HepG2 (cell line): ENCODE results near the gene CNMD. TPM values are rescaled to one million over a fixed set of nuclear protein-coding genes. Genes with fewer than 3 reads are reported as not detected.

Source experiments
- ATAC-seq: fragments of 200-7000 bp; cut with Tn5 transposase; 3 replicates; pipeline ENCODE4 v1.9.1; 2020; ENCODE audit warnings: mild to moderate bottlenecking, moderate library complexity
- BruUV-seq: library from RNA; stranded (reverse); fragments of 400-500 nt; replicated peaks from 2 replicates; lab custom pipeline; 2021; lab: Mats Ljungman, UMichigan
- CTCF ChIA-PET: fragments of 300-600 bp; formaldehyde crosslinking; extraction: SDS; loops from one replicate; lab custom pipeline; 2021; ENCODE audit warnings: low total read pairs, inconsistent platforms, low intra/inter-chr PET ratio; lab: Yijun Ruan, JAX
- POLR2A ChIA-PET: fragments of 350-600 bp; sonication (Branson Sonifier 250); formaldehyde crosslinking; loops from one replicate; lab custom pipeline; 2020; ENCODE audit warnings: antibody characterized with exemption, inconsistent platforms; lab: Yijun Ruan, JAX
- DNase-seq: peaks from one replicate; pipeline ENCODE4 v3.0.0-alpha.2; 2015; ENCODE audit warnings: low spot score
- FAIRE-seq: peaks from 3 replicates; lab custom pipeline; 2011; peaks lifted over from hg19 to GRCh38; lab: Jason Lieb, UNC
- H2AFZ ChIP-seq: one replicate; pipeline ENCODE4 v1.6.1; 2011; ENCODE audit warnings: low read length, inconsistent platforms
- H3K27ac ChIP-seq: fragments of 300-600 bp; 3 replicates; pipeline ENCODE4 v1.8.0; 2011; ENCODE audit warnings: mixed run types, mild to moderate bottlenecking, mixed read lengths, low read length, inconsistent platforms; ENCODE audit not compliant: insufficient read depth; ENCODE audit errors: extremely low read length
- H3K27me3 ChIP-seq, 2 experiments: fragments of 200-600 bp in 1 of 2; 2 replicates in 1 of 2; 3 replicates in 1 of 2; pipeline versions ENCODE4 v1.6.0 to v1.8.0; 2011; ENCODE audit warnings: low read length in 2 of 2, mild to moderate bottlenecking in 2 of 2, moderate library complexity in 2 of 2, inconsistent platforms in 1 of 2; ENCODE audit not compliant: insufficient read depth in 2 of 2, control insufficient read depth in 1 of 2
- H3K36me3 ChIP-seq, 2 experiments: fragments of 200-600 bp in 1 of 2; replicated peaks in 1 of 2; 2 replicates in 1 of 2; 3 replicates in 1 of 2; pipeline versions ENCODE4 v1.5.1 to v1.8.0; 2011; ENCODE audit warnings: low read length in 2 of 2, inconsistent platforms in 1 of 2; ENCODE audit not compliant: insufficient read depth in 2 of 2, control insufficient read depth in 1 of 2
- H3K4me1 ChIP-seq: 2 replicates; pipeline ENCODE4 v1.5.1; 2012; ENCODE audit warnings: low read length, inconsistent platforms; ENCODE audit not compliant: insufficient read depth
- H3K4me2 ChIP-seq: 2 replicates; pipeline ENCODE4 v1.6.0; 2011; ENCODE audit warnings: low read depth, low read length, inconsistent platforms
- H3K4me3 ChIP-seq, 3 experiments: fragments of 200-600 bp in 1 of 3; sonication (generic), shearing (Covaris generic) in 1 of 3; replicated peaks in 1 of 3; 2 replicates each; pipeline ENCODE4 v1.5.1; 2011 to 2016; ENCODE audit warnings: low read length in 3 of 3, inconsistent platforms in 2 of 3, low read depth in 2 of 3, mild to moderate bottlenecking in 2 of 3, control low read depth in 1 of 3, mixed read lengths in 1 of 3; ENCODE audit not compliant: insufficient read depth in 1 of 3
- H3K79me2 ChIP-seq: one replicate; pipeline ENCODE4 v1.6.1; 2011; ENCODE audit warnings: low read length, inconsistent platforms; ENCODE audit not compliant: insufficient read depth
- H3K9ac ChIP-seq: 2 replicates; pipeline ENCODE4 v1.6.0; 2011; ENCODE audit warnings: mild to moderate bottlenecking, low read depth, low read length, inconsistent platforms; ENCODE audit not compliant: insufficient read depth
- H3K9me3 ChIP-seq: 2 replicates; pipeline ENCODE4 v1.5.1; 2012; ENCODE audit warnings: mild to moderate bottlenecking, low read length
- H4K20me1 ChIP-seq: 2 replicates; pipeline ENCODE4 v1.6.0; 2011; ENCODE audit warnings: inconsistent platforms, mild to moderate bottlenecking, low read length, moderate library complexity; ENCODE audit not compliant: insufficient read depth
- ATAD3A ChIP-seq: sonication (generic); formaldehyde crosslinking; IDR thresholded peaks from 2 replicates; pipeline ENCODE4 v1.4.0; 2020; ENCODE audit warnings: missing genetic modification reagents
- ETV6 ChIP-seq: sonication (generic); formaldehyde crosslinking; conservative IDR thresholded peaks from 2 replicates; pipeline ENCODE4 v1.4.0; 2020; ENCODE audit warnings: missing genetic modification reagents
- MTA3 ChIP-seq: sonication (generic); formaldehyde crosslinking; IDR thresholded peaks from 2 replicates; pipeline ENCODE4 v1.4.0; 2020; ENCODE audit warnings: missing genetic modification reagents
- MTF2 ChIP-seq: sonication (generic); formaldehyde crosslinking; IDR thresholded peaks from 2 replicates; pipeline ENCODE4 v1.5.0; 2020; ENCODE audit warnings: missing genetic modification reagents, borderline replicate concordance
- NFE2 ChIP-seq: sonication (generic); formaldehyde crosslinking; IDR thresholded peaks from 2 replicates; pipeline ENCODE4 v1.4.0; 2020; ENCODE audit warnings: missing genetic modification reagents
- NFKB2 ChIP-seq: sonication (generic); formaldehyde crosslinking; IDR thresholded peaks from 2 replicates; pipeline ENCODE4 v1.4.0; 2020; ENCODE audit warnings: missing genetic modification reagents, borderline replicate concordance
- PCBP2 ChIP-seq: fragments of 200-400 bp; formaldehyde crosslinking; optimal IDR thresholded peaks from 2 replicates; pipeline ENCODE3; 2018; ENCODE audit warnings: low read length, low read depth; ENCODE audit not compliant: poor library complexity, severe bottlenecking
- RARA ChIP-seq: IDR thresholded peaks from 2 replicates; pipeline ENCODE4 v1.6.1; 2016; ENCODE audit warnings: missing genetic modification reagents, missing compliant biosample characterization
- SOX6 ChIP-seq, 2 experiments: fragments of 450-650 bp in 1 of 2; sonication (generic) in 1 of 2; formaldehyde crosslinking in 1 of 2; IDR thresholded peaks; 2 replicates each; pipeline versions ENCODE4 v1.4.0 to v1.6.1; 2017 to 2020; ENCODE audit warnings: antibody characterized with exemption in 1 of 2, mild to moderate bottlenecking in 1 of 2, missing genetic modification reagents in 1 of 2
- ZBTB1 ChIP-seq: sonication (generic); formaldehyde crosslinking; IDR thresholded peaks from 2 replicates; pipeline ENCODE4 v1.4.0; 2020; ENCODE audit warnings: missing genetic modification reagents, borderline replicate concordance
- ZFYVE20 ChIP-seq: sonication (generic); formaldehyde crosslinking; IDR thresholded peaks from 2 replicates; pipeline ENCODE4 v1.8.0; 2023; ENCODE audit warnings: low read depth, mild to moderate bottlenecking, moderate library complexity, missing genetic modification reagents, borderline replicate concordance
- ZNF180 ChIP-seq: sonication (generic); formaldehyde crosslinking; IDR thresholded peaks from 2 replicates; pipeline ENCODE4 v1.4.0; 2020; ENCODE audit warnings: low read depth, missing genetic modification reagents, borderline replicate concordance
- ZNF30 ChIP-seq: sonication (generic); formaldehyde crosslinking; IDR thresholded peaks from 2 replicates; pipeline ENCODE4 v1.5.0; 2020; ENCODE audit warnings: mild to moderate bottlenecking, missing genetic modification reagents
- ZXDC ChIP-seq: sonication (generic); formaldehyde crosslinking; IDR thresholded peaks from 2 replicates; pipeline ENCODE4 v1.5.0; 2020; ENCODE audit warnings: mild to moderate bottlenecking, missing genetic modification reagents
- WGBS: methylation state at CpG from one replicate; pipeline ENCODE4 v1.1.6; 2017; ENCODE audit warnings: low lambda C conversion rate; 5-methylcytosine and 5-hydroxymethylcytosine counted together
- in situ Hi-C: cut with HindIII; loops from 2 replicates; pipeline ENCODE4 v1.10.0; 2017; ENCODE audit warnings: low pct_unique_long_range_greater_than_20kb; ENCODE audit not compliant: extremely low pct_ligation_motif_present
- intact Hi-C: fragments of 100-400 bp; cut with micrococcal nuclease; formaldehyde crosslinking; loops from one replicate; pipeline ENCODE4 v1.10.0; 2022; ENCODE audit not compliant: unreplicated experiment
- polyA plus RNA-seq, 8 experiments: library from polyadenylated mRNA; depleted of rRNA in 3 of 8; stranded (reverse) in 7 of 8; unstranded in 1 of 8; fragments of >200 nt; fragmentation: Illumina TruSeq in 4 of 8; extraction: Trizol in 4 of 8; gene quantifications; 2 replicates each; pipeline versions ENCODE4 v1.2.1 to v1.2.3, GENCODE V29; 2011 to 2016; ENCODE audit warnings: low read depth in 4 of 8, missing spikeins in 1 of 8, mixed read lengths in 1 of 8; ENCODE audit not compliant: insufficient read depth in 1 of 8
- total RNA-seq, 5 experiments: library from RNA; depleted of rRNA; stranded (reverse); fragments of >200 nt; fragmentation: Illumina TruSeq; extraction: Trizol; gene quantifications; 2 replicates each; pipeline ENCODE4 v1.2.3, GENCODE V29; 2016; ENCODE audit warnings: low read depth in 1 of 5
- TF ChIP-seq, protein P1 (sequence below): sonication (generic); formaldehyde crosslinking; IDR thresholded peaks from 2 replicates; pipeline ENCODE4 v1.4.0; 2020; ENCODE audit warnings: missing genetic modification reagents

Gene CNMD
- total and polyA plus RNA-seq, 2 of the 13 experiments (the other 11 are each of a cell fraction or from before 2014, with no cell fraction given), result not detected

DNA sequence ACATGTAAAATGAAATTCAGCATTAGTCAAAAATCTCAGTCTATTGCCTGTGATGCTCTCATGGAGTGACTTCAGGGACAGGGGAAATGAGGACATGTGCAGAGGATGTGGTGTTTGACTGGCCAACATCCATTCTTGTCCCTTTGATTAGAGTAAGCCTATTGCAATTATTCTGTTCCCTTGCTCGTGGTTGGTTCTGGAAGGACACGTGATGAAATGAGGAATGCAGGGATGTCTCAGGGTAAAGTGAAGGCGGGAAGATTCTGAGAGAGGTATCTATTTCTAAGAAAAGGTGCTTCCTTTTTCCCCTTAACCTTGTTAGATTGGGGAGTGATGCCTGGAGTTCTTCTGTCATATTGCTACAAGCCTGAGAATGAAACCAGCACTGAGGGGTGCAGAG, 37.1 kb upstream of the CNMD start:
- in situ Hi-C loops (no loop called here), intact Hi-C loops (no loop called here)
- Histone ChIP-seq H4K20me1 (no peaks in the 10 kb centered on the region), H3K4me3 (no peak overlapping the region), H3K9ac (no peak overlapping the region), H3K4me1 (no peaks in the 10 kb centered on the region), H3K9me3 (no peaks in the 10 kb centered on the region), H3K27me3 (peaks cover 3 to 14% of the 10 kb centered on the region in 2 experiments; a peak in 2 of 5 replicates), H2AFZ (no peak overlapping the region), H3K27ac (no peak overlapping the region), H3K79me2 (no peaks in the 10 kb centered on the region), H3K36me3 (no peaks in the 10 kb centered on the region), H3K4me2 (no peak overlapping the region)
- TF ChIP-seq ZBTB1 (no peak), ZXDC (no peak), NFKB2 (CRISPR knock-in tag) (no peak), ZNF30 (CRISPR knock-in tag) (no peak)
- TF ChIP-seq, protein P1, sequence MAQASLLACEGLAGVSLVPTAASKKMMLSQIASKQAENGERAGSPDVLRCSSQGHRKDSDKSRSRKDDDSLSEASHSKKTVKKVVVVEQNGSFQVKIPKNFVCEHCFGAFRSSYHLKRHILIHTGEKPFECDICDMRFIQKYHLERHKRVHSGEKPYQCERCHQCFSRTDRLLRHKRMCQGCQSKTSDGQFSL (CRISPR knock-in tag), result no peak
- CTCF ChIA-PET, result no interaction called here
- no peak for ATAC-seq
- DNase-seq, result no peak
- no peak for FAIRE-seq
- no TSS peak for BruUV-seq
- POLR2A ChIA-PET, result no interaction called here
- 5% methylated on average over 3 of the region's 3 CpGs for WGBS

DNA sequence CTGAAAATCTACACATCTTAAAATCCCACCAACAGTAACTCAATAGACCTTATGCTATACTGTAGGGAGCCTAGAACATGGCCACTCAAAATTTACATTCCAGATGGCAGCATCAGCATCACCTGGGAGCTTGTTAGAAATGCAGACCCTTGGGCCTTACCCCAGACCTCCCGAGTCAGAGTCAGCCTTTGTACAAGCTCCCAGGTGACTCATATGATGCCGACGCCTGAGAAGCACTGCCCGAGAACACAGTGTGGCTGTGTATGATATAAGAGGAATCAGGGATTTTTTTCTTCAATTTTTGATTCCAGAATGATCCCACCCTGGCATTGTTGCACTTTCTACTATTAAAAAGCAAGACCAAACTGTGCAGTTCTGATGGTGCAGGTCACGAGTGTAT, 35.9 kb upstream of the CNMD start:
- ATAC-seq, result no peak
- no peaks in the 10 kb centered on the region for H3K79me2 ChIP-seq
- no peak overlapping the region for H3K4me2 ChIP-seq
- BruUV-seq, result no TSS peak
- intact Hi-C loops (no loop called here), in situ Hi-C loops (no loop called here)
- ChIA-PET POLR2A (no interaction called here), CTCF (no interaction called here)
- no peak for DNase-seq
- no peaks in the 10 kb centered on the region for H4K20me1 ChIP-seq
- H3K4me1 ChIP-seq, result no peaks in the 10 kb centered on the region
- no peak overlapping the region for H3K27ac ChIP-seq
- WGBS, result 17% methylated on average over 4 of the region's 5 CpGs
- H3K9me3 ChIP-seq, result no peaks in the 10 kb centered on the region
- no peak for FAIRE-seq
- no peak overlapping the region for H2AFZ ChIP-seq
- H3K4me3 ChIP-seq, result no peak overlapping the region
- peaks cover 3 to 15% of the 10 kb centered on the region in 2 experiments; a peak in 2 of 5 replicates for H3K27me3 ChIP-seq
- H3K36me3 ChIP-seq, result no peaks in the 10 kb centered on the region
- no peak overlapping the region for H3K9ac ChIP-seq
- TF ChIP-seq ZNF180 (CRISPR knock-in tag), result no peak
- TF ChIP-seq MTF2, result no peak
- no peak for TF ChIP-seq ATAD3A (CRISPR knock-in tag)
- TF ChIP-seq ZFYVE20, result no peak
- TF ChIP-seq ETV6, result no peak
- TF ChIP-seq PCBP2, result no peak
- TF ChIP-seq MTA3 (CRISPR knock-in tag), result no peak
- no peak for TF ChIP-seq NFE2 (CRISPR knock-in tag)
- TF ChIP-seq SOX6 (IDR thresholded peaks at IDR 0.05), result no peak
- no peak for TF ChIP-seq SOX6 (CRISPR knock-in tag; IDR thresholded peaks at IDR 0.05)
- TF ChIP-seq RARA, result no peak
